ENCODE data around the gene MROH8.
"Not testable (repeated sequence)": the region's sequence is repeated elsewhere in the genome, so short reads cannot be mapped to it uniquely, and the experiment has no call there.

MROH8 gene

DNA sequence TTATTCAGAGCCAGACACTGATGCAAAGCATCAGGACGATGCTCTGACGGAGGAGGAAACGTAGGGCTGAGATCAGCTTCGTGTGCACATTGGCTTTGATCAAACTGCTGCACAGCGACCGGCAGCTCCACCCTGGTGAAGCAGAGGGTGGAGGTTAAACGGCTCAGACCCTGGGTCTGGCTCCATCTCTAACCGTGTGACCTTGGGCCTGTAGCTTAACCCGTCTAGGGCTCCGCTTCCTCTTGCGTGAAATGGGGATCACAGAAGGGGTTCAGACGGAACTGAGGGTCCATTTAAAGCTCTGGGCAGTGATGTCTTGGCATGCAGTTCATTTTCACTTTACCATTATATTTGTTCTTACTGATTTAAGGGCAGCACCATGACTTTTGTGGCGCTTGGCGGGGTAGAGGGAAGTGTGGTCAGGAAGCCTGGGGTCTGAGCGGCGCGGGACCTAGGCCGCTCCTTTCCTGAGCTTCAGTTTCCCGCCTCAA is 84.2 kb downstream of the MROH8 start:
- DNase-seq (ENCODE audit: low read depth in 3 of 3) = peak in 2 of 3 donors; percentile 20 to 21

GRCh38 chr20:37090407-37090806 is 88.9 kb downstream of the MROH8 start:
- no peak for DNase-seq (ENCODE audit: low read depth in 3 of 3)

GRCh38 chr20:37081717-37082289 is 97.5 kb downstream of the MROH8 start:
- no peak for DNase-seq (ENCODE audit: low read depth in 3 of 3)

- DNase-seq (ENCODE audit: low read depth in 3 of 3) = no peak
Observed at GRCh38 chr20:37077009-37077408, 102.3 kb downstream of the MROH8 start.

DNA sequence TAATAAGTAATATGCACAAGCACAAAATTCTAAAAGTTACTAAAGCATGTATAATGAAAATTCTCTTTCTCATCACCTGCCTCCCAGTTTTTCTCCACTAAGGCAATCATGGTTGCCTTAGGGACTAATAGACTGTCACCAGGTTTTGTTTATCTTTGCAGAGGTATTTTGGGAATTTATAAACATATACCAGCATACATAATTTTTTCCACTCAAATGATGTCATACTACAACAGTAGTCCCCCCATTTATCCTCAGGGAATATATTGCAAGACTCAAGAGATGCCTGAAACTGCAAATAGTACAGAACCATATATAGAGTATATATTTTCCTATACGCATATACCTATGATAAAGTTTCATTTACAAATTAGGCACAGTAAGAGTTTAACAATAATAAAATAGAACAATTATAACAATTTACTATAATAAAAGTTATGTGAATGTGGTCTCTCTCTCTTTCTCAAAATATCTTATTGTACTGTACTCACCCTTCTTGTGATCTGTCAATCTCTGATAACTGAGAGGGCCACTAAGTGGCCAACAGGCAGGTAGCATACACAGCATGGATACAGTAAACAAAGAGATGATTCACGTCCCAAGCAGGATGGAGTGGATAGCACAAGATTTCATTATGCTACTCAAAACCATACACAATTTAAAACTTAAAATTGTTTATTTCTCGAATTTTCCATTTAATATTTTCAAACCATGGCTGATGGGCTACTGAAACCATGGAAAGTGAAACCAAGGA is 103.2 kb downstream of the MROH8 start:
- DNase-seq (ENCODE audit: low read depth in 3 of 3) = no peak

DNA sequence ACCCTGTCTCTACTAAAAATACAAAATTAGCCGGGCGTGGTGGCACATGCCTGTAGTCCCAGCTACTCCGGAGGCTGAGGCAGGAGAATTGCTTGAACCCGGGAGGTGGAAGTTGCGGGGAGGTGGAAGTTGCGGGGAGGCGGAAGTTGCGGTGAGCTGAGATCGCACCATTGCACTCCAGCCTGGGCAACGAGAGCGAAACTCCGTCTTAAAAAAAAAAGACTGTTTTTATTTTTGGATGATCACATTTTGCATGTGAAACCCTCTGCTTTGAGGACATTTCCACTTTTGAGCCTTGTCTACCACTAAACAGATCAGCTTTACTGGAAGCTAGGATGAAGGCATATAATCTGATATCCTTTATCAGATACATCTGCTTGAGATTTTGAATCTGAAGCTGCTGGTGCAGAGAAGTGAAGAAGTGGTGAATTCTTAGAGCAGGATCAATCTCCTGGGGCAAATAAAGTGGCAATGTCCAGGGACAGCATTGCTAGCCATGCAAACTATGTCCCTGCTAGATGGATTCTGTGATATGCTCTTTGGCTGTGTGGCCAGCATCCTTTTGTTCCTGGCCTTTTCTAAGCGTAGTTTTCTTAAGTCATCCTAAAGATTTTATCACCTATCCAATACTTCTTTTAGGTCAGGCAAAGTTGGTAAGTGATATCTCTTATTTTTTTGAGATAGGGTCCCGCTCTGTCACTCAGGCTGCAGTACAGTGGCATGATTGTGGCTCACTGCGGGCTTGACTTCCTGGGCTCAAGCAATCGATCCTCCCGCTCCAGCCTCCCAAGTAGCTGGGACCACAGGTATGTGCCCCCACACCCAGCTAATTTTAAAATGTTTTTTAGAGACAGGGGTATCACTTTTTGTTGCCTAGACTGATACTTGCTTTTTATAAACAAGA is 106.8 kb downstream of the MROH8 start:
- no peak for DNase-seq (ENCODE audit: low read depth in 3 of 3)

- peak in 1 of 3 donors; percentile 11 for DNase-seq (ENCODE audit: low read depth in 3 of 3)
Observed at GRCh38 chr20:37071481-37071911, 107.9 kb downstream of the MROH8 start.

DNA sequence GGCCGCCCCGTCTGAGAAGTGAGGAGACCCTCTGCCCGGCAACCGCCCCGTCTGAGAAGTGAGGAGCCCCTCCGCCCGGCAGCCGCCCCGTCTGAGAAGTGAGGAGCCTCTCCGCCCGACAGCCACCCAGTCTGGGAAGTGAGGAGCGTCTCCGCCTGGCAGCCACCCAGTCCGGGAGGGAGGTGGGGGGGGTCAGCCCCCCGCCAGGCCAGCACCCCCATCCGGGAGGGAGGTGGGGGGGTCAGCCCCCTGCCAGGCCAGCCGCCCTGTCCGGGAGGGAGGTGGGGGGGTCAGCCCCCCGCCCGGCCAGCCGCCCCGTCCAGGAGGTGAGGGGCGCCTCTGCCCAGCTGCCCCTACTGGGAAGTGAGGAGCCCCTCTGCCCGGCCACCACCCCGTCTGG is 109.8 kb downstream of the MROH8 start:
- not testable (repeated sequence) for DNase-seq (ENCODE audit: low read depth in 3 of 3)

GRCh38 chr20:37066168-37066567 is 113.2 kb downstream of the MROH8 start:
- DNase-seq (ENCODE audit: low read depth in 3 of 3) = no peak

DNA sequence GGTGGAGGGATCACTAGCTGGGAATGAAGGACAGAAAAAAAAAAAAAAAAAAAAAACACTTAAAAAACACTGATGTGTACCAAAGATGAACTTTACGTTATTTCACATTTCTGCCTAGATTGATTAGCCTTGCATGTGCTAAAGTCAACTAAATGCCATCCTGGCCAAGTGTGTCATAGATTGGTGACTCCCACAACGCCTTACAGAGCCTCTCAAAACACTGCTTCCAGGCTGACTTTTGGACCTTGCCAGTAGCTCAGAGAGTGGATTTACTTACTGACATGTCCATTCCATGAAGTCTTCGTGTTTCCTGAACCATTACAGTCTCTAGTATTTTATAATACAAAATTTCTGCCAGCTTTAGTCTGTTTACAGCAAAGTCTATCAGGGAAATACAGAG is 124.1 kb downstream of the MROH8 start:
- DNase-seq (ENCODE audit: low read depth in 3 of 3) = no peak

- DNase-seq (ENCODE audit: low read depth in 3 of 3) = no peak
Observed at GRCh38 chr20:37053230-37053950, 126.0 kb downstream of the MROH8 start.
